Kidney (tissue), 14 donors: ENCODE measurements around the gene TMEM91. TPM values are rescaled to one million over a fixed set of nuclear protein-coding genes. Genes with fewer than 3 reads are reported as not detected.

Source experiments
- DNase-seq, 5 donors: peaks; one replicate each; pipeline ENCODE4 v3.0.0-alpha.2; 2013 to 2020
- FAIRE-seq: peaks from 2 replicates; lab custom pipeline; 2012; peaks lifted over from hg19 to GRCh38; lab: Jason Lieb, UNC
- H3K27ac ChIP-seq, 2 donors: one replicate each; pipeline ENCODE4 v1.7.0; 2013; ENCODE audit warnings: low read depth in 2 of 2, low read length in 2 of 2, inconsistent platforms in 1 of 2
- H3K27me3 ChIP-seq: one replicate; pipeline ENCODE4 v1.7.1; 2013; ENCODE audit warnings: low read length, inconsistent platforms; ENCODE audit not compliant: control insufficient read depth, insufficient read depth
- H3K36me3 ChIP-seq, 3 donors: one replicate each; pipeline versions ENCODE4 v1.7.0 to v1.7.1; 2013; ENCODE audit warnings: low read length in 3 of 3, control low read depth in 1 of 3, inconsistent platforms in 1 of 3; ENCODE audit not compliant: insufficient read depth in 3 of 3, control insufficient read depth in 2 of 3
- H3K4me1 ChIP-seq, 3 donors: one replicate each; pipeline versions ENCODE4 v1.7.0 to v1.7.1; 2013; ENCODE audit warnings: low read length in 3 of 3, inconsistent platforms in 1 of 3, low read depth in 1 of 3; ENCODE audit not compliant: control insufficient read depth in 2 of 3, insufficient read depth in 2 of 3
- H3K4me3 ChIP-seq, 3 donors: one replicate each; pipeline versions ENCODE4 v1.7.0 to v1.8.1; 2013; ENCODE audit warnings: low read length in 3 of 3, control low read depth in 1 of 3, inconsistent platforms in 1 of 3
- H3K9ac ChIP-seq, 3 donors: one replicate each; pipeline versions ENCODE4 v1.7.0 to v1.7.1; 2013; ENCODE audit warnings: low read length in 3 of 3, control low read depth in 1 of 3, inconsistent platforms in 1 of 3
- H3K9me3 ChIP-seq, 3 donors: one replicate each; pipeline versions ENCODE4 v1.7.0 to v1.7.1; 2013; ENCODE audit warnings: low read length in 3 of 3, control low read depth in 1 of 3, inconsistent platforms in 1 of 3; ENCODE audit not compliant: control insufficient read depth in 2 of 3, insufficient read depth in 1 of 3
- intact Hi-C: fragments of 100-400 bp; cut with DNase I; formaldehyde crosslinking; loops from one replicate; pipeline ENCODE4 v1.11.1; 2022
- polyA plus RNA-seq: library from polyadenylated mRNA; stranded (reverse); fragments of 350-450 nt; fragmentation: Illumina TruSeq; extraction: RNeasy Lipid Tissue Mini Kit (QIAGEN cat#74804); gene quantifications from one replicate; pipeline ENCODE4 v1.2.3, GENCODE V29; 2014; ENCODE audit warnings: low read depth, low replicate concordance; ENCODE audit not compliant: insufficient read depth
- total RNA-seq: library from RNA; stranded (reverse); fragmentation: NEBNext Ultra II Directional; extraction: Animal tissue kit (Norgen Biotek cat#: 25700); gene quantifications from one replicate; pipeline ENCODE4 v1.2.1, GENCODE V29; 2021
- TF ChIP-seq, protein P1 (sequence below): IDR thresholded peaks from 3 replicates; pipeline ENCODE4 v1.5.1; 2012; ENCODE audit warnings: mild to moderate bottlenecking, moderate library complexity, borderline replicate concordance; ENCODE audit not compliant: insufficient read depth; ENCODE audit errors: extremely low read depth
- donor health status: control.
- donor health status: control.
- donor health status: control.
- donor health status: control.
- donor health status: control.
- donor health status: DM: yes; HTN: yes; CAD: no.
- donor health status: Normal renal cell carcinoma (clear cell type).

Gene TMEM91
- total and polyA plus RNA-seq, 2 donors from 2014 or later: 9.5 to 24.3 TPM

DNA sequence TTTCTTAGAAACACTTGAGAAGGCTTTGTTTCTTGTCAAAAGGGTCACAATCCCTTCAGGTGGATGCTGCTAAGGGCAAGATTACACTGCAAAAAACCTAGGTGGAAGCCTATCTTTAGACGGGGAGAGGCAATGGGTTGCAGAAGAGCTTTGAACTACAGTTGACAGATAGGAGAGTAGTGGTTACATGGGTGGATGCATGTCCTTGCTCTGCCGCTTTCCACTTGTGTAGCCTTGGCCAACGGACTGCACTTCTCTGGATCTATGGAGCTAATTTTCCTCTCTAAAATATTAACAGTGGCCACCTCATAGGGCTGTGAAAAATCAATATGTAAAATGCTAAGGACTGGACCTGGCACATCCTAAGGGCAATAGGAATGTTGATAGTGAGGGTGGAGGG, 22.3 kb downstream of the TMEM91 start:
- Histone ChIP-seq H3K4me3 (peak overlapping the region; percentile 92 to 100 (median 95)), H3K4me1 (peaks cover 0 to 24% (median 7%) of the 10 kb centered on the region in 3 donors), H3K9ac (peak overlapping the region; percentile 92 to 94 (median 93)), H3K27me3 (no peaks in the 10 kb centered on the region), H3K36me3 (peaks cover 0 to 3% (median 0%) of the 10 kb centered on the region in 3 donors), H3K9me3 (no peaks in the 10 kb centered on the region), H3K27ac (no peak overlapping the region)
- TF ChIP-seq, protein P1, sequence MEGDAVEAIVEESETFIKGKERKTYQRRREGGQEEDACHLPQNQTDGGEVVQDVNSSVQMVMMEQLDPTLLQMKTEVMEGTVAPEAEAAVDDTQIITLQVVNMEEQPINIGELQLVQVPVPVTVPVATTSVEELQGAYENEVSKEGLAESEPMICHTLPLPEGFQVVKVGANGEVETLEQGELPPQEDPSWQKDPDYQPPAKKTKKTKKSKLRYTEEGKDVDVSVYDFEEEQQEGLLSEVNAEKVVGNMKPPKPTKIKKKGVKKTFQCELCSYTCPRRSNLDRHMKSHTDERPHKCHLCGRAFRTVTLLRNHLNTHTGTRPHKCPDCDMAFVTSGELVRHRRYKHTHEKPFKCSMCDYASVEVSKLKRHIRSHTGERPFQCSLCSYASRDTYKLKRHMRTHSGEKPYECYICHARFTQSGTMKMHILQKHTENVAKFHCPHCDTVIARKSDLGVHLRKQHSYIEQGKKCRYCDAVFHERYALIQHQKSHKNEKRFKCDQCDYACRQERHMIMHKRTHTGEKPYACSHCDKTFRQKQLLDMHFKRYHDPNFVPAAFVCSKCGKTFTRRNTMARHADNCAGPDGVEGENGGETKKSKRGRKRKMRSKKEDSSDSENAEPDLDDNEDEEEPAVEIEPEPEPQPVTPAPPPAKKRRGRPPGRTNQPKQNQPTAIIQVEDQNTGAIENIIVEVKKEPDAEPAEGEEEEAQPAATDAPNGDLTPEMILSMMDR: no peak
- FAIRE-seq: no peak
- DNase-seq: no peak
- intact Hi-C loops: no loop called here

DNA sequence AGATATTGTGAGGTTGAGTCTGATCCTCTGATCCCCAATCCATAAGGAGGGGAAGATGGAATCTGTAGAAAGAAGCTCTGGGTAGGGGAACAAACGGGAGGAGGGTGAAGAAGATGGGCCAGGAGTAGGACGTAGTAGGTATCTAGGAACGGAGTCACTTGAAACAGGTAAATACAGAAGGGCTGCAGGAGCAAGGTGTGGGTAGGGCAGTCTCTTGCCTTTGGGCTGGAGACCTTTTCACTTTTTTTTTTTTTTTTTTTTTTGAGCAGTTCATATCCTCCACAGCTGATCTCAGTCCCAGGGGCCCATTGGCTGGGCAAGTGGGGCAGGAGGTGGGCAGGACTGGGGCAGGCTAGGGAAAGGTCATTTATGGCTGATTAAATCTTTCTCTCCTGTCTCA, 22.8 kb downstream of the TMEM91 start:
- Histone ChIP-seq H3K4me1 (peaks cover 0 to 25% (median 7%) of the 10 kb centered on the region in 3 donors), H3K4me3 (peak overlapping the region in 1 of 3 donors; percentile 100), H3K36me3 (peaks cover 0 to 3% (median 0%) of the 10 kb centered on the region in 3 donors), H3K9ac (peak overlapping the region in 1 of 3 donors; percentile 22), H3K27me3 (no peaks in the 10 kb centered on the region), H3K9me3 (no peaks in the 10 kb centered on the region), H3K27ac (no peak overlapping the region)
- TF ChIP-seq, protein P1: no peak
- DNase-seq (no peak), FAIRE-seq (no peak)
- intact Hi-C loops: no loop called here

DNA sequence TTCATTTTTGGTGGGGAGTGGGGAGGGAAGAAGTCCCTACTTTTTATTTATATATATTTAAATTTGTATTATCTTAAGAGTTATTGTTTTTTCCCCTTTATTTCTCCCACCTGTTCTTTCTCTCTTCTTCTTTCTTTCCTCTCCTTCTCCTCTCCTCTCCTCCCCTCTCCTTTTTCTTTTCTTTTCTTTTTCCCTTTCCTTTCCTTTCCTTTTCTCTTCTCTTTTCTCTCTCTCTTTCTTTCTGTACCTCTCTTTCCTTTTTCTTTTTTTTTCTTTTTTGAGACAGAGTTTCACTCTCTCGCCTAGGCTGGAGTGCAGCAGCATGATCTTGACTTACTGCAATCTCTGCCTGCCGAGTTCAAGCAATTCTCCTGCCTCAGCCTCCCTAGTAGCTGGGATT, 23.2 kb downstream of the TMEM91 start:
- DNase-seq: no peak
- H3K9ac ChIP-seq: no peak overlapping the region
- no peak for FAIRE-seq
- intact Hi-C loops: no loop called here
- TF ChIP-seq, protein P1: no peak
- no peaks in the 10 kb centered on the region for H3K27me3 ChIP-seq
- peaks cover 0 to 3% (median 0%) of the 10 kb centered on the region in 3 donors for H3K36me3 ChIP-seq
- no peaks in the 10 kb centered on the region for H3K9me3 ChIP-seq
- peaks cover 0 to 25% (median 7%) of the 10 kb centered on the region in 3 donors for H3K4me1 ChIP-seq
- H3K4me3 ChIP-seq: no peak overlapping the region
- no peak overlapping the region for H3K27ac ChIP-seq

DNA sequence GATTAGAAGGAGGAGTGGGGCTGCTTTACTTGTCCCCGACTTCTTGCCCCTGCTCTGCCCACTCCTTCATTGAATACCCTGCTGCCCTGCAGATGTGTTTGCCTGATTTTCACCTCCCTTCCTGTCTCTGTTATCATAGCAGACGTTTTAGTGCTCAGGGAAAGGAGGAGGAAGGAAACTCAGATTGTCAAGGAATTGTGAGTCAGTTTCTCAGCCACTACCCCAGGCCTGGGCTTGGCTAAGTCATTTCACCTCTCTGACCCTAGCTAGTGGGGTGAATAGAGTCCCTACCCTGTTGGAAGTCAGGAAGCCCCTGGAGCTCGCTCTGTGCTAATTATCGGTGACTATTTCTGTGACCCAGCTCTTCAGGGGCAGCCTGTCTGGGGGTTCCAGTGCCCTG, 25.1 kb downstream of the TMEM91 start:
- H3K4me3 ChIP-seq: no peak overlapping the region
- intact Hi-C loops: no loop called here
- peaks cover 0 to 3% (median 0%) of the 10 kb centered on the region in 3 donors for H3K36me3 ChIP-seq
- peaks cover 0 to 23% (median 7%) of the 10 kb centered on the region in 3 donors for H3K4me1 ChIP-seq
- TF ChIP-seq, protein P1: no peak
- H3K27ac ChIP-seq: no peak overlapping the region
- DNase-seq (no peak), FAIRE-seq (no peak)
- no peaks in the 10 kb centered on the region for H3K9me3 ChIP-seq
- H3K27me3 ChIP-seq: no peaks in the 10 kb centered on the region
- H3K9ac ChIP-seq: no peak overlapping the region
